VCaP (cell line): ENCODE measurements around the gene SHFL.

Experiments
- H3K27ac ChIP-seq: fragments of 450-650 bp; 2 replicates; pipeline ENCODE4 v1.5.1; 2017
- TF ChIP-seq, protein P1 (sequence below): fragments of 450-650 bp; conservative IDR thresholded peaks from 2 replicates; pipeline ENCODE4 v1.5.1; 2017; ENCODE audit warnings: mild to moderate bottlenecking, moderate library complexity

SHFL gene

GRCh38 chr19:10076535-10076934 lies 9.6 kb upstream of the SHFL start:
- TF ChIP-seq, protein P1, sequence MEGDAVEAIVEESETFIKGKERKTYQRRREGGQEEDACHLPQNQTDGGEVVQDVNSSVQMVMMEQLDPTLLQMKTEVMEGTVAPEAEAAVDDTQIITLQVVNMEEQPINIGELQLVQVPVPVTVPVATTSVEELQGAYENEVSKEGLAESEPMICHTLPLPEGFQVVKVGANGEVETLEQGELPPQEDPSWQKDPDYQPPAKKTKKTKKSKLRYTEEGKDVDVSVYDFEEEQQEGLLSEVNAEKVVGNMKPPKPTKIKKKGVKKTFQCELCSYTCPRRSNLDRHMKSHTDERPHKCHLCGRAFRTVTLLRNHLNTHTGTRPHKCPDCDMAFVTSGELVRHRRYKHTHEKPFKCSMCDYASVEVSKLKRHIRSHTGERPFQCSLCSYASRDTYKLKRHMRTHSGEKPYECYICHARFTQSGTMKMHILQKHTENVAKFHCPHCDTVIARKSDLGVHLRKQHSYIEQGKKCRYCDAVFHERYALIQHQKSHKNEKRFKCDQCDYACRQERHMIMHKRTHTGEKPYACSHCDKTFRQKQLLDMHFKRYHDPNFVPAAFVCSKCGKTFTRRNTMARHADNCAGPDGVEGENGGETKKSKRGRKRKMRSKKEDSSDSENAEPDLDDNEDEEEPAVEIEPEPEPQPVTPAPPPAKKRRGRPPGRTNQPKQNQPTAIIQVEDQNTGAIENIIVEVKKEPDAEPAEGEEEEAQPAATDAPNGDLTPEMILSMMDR: no peak
- no peak overlapping the region for H3K27ac ChIP-seq

- TF ChIP-seq, protein P1: no peak
These were observed 7.8 kb upstream of the SHFL start for GRCh38 chr19:10078329-10078728.

DNA sequence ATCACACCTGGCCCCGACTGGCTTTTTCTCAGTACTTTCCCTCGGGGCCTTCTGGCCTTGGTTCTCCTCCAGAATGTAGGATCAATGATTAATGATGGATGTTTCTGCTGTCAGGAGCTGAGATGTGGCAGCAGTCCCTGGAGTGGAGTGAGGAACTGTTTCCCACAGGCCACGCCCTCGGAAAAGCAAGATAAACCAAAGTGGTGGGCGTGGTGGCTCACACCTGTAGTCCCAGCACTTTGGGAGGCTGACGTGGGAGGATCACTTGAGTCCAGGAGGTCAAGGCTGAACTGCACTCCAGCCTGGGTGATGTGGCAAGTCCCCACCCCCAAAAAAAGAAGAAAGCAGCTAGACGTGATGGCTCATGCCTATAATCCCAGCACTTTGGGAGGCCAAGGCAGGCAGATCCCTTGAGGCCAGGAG lies 7.1 kb upstream of the SHFL start:
- H3K27ac ChIP-seq: no peak overlapping the region
- TF ChIP-seq, protein P1: no peak

More at GRCh38 chr19:10078329-10078728, 7.8 kb upstream of the SHFL start:
- no peak overlapping the region for H3K27ac ChIP-seq

GRCh38 chr19:10083911-10084310 lies 2.2 kb upstream of the SHFL start:
- TF ChIP-seq, protein P1: no peak
- H3K27ac ChIP-seq: no peak overlapping the region

DNA sequence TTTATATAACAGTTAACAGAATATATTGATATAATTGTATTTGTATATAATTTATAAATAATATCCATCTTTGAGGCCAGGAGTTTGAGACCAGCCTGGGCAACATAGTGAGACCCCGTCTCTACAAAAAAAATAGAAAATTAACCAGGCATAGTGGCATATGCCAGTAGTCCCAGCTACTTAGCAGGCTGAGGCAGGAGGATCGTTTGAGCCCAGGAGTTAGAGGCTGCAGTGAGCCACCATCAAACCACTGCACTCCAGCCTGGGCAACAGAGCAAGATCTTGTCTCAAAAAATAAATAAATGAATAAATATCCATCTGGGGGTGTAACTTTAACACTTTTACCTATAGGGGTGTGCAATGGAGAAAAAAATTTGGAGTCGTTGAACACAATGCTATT lies 1.3 kb upstream of the SHFL start:
- no peak overlapping the region for H3K27ac ChIP-seq
- TF ChIP-seq, protein P1: no peak

GRCh38 chr19:10086591-10087192 lies 575 bp downstream of the SHFL start:
- TF ChIP-seq, protein P1: no peak
- peak overlapping the region; percentile 65; the same call in 1 of the 2 replicates for H3K27ac ChIP-seq

- TF ChIP-seq, protein P1: no peak
- H3K27ac ChIP-seq: no peak overlapping the region
These were observed 1.4 kb downstream of the SHFL start for GRCh38 chr19:10087296-10088061.
